ENCODE results near the gene NELFB. TPM values are rescaled to one million over a fixed set of nuclear protein-coding genes. Genes with fewer than 3 reads are reported as not detected.

Gene NELFB
- total and polyA plus RNA-seq, 9 of the 15 experiments (the other 6 are each of a cell fraction or from before 2014, with no cell fraction given): 0.24 to 84.0 (median 29.7) TPM

DNA sequence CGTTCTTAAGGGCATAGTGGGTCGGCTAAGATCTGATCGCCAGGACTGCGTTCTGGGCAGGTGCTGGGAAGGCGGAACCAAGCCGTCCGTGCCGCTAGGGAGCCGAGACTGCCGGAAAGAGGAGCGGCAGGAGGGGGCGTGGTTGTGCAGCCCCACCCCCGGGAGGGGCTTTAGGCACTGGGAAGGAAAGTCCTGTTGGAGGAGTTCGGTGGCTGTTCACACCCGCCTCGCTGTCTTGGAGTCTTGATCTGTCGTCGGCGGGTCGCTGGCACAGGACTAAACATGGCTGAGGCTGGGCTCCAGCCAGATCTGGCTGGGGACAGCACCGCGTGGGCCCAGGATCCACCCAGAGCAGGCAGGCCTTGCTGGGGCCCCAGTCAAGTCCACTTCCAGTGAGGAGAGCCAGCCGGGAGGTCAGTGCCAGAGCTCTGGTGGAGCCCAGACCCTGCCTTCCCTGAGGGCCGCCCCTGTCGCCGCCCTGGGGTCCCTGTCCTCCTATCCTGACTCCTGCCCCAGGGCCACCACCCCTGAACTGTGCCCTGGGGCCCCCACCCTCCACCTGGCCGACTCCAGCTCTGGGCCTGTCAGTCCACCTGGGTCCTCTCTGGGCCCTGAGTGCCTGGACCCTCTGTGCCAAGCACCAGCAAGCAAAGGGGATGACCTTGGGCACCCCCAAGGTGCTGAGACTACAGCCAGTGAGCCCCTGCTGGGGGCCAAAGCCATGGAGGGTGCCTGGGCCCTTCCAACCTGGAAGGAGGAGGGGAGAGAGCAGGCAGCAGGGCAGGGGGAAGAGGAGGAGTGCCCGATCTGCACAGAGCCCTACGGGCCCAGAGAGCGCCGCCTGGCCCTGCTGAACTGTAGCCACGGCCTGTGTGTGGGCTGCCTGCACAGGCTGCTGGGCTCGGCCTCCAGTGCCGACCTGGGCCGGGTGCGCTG is 37.6 kb upstream of the NELFB start (continued):
- TF ChIP-seq, protein P1, sequence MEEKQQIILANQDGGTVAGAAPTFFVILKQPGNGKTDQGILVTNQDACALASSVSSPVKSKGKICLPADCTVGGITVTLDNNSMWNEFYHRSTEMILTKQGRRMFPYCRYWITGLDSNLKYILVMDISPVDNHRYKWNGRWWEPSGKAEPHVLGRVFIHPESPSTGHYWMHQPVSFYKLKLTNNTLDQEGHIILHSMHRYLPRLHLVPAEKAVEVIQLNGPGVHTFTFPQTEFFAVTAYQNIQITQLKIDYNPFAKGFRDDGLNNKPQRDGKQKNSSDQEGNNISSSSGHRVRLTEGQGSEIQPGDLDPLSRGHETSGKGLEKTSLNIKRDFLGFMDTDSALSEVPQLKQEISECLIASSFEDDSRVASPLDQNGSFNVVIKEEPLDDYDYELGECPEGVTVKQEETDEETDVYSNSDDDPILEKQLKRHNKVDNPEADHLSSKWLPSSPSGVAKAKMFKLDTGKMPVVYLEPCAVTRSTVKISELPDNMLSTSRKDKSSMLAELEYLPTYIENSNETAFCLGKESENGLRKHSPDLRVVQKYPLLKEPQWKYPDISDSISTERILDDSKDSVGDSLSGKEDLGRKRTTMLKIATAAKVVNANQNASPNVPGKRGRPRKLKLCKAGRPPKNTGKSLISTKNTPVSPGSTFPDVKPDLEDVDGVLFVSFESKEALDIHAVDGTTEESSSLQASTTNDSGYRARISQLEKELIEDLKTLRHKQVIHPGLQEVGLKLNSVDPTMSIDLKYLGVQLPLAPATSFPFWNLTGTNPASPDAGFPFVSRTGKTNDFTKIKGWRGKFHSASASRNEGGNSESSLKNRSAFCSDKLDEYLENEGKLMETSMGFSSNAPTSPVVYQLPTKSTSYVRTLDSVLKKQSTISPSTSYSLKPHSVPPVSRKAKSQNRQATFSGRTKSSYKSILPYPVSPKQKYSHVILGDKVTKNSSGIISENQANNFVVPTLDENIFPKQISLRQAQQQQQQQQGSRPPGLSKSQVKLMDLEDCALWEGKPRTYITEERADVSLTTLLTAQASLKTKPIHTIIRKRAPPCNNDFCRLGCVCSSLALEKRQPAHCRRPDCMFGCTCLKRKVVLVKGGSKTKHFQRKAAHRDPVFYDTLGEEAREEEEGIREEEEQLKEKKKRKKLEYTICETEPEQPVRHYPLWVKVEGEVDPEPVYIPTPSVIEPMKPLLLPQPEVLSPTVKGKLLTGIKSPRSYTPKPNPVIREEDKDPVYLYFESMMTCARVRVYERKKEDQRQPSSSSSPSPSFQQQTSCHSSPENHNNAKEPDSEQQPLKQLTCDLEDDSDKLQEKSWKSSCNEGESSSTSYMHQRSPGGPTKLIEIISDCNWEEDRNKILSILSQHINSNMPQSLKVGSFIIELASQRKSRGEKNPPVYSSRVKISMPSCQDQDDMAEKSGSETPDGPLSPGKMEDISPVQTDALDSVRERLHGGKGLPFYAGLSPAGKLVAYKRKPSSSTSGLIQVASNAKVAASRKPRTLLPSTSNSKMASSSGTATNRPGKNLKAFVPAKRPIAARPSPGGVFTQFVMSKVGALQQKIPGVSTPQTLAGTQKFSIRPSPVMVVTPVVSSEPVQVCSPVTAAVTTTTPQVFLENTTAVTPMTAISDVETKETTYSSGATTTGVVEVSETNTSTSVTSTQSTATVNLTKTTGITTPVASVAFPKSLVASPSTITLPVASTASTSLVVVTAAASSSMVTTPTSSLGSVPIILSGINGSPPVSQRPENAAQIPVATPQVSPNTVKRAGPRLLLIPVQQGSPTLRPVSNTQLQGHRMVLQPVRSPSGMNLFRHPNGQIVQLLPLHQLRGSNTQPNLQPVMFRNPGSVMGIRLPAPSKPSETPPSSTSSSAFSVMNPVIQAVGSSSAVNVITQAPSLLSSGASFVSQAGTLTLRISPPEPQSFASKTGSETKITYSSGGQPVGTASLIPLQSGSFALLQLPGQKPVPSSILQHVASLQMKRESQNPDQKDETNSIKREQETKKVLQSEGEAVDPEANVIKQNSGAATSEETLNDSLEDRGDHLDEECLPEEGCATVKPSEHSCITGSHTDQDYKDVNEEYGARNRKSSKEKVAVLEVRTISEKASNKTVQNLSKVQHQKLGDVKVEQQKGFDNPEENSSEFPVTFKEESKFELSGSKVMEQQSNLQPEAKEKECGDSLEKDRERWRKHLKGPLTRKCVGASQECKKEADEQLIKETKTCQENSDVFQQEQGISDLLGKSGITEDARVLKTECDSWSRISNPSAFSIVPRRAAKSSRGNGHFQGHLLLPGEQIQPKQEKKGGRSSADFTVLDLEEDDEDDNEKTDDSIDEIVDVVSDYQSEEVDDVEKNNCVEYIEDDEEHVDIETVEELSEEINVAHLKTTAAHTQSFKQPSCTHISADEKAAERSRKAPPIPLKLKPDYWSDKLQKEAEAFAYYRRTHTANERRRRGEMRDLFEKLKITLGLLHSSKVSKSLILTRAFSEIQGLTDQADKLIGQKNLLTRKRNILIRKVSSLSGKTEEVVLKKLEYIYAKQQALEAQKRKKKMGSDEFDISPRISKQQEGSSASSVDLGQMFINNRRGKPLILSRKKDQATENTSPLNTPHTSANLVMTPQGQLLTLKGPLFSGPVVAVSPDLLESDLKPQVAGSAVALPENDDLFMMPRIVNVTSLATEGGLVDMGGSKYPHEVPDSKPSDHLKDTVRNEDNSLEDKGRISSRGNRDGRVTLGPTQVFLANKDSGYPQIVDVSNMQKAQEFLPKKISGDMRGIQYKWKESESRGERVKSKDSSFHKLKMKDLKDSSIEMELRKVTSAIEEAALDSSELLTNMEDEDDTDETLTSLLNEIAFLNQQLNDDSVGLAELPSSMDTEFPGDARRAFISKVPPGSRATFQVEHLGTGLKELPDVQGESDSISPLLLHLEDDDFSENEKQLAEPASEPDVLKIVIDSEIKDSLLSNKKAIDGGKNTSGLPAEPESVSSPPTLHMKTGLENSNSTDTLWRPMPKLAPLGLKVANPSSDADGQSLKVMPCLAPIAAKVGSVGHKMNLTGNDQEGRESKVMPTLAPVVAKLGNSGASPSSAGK (IDR thresholded peaks at IDR 0.05): peak; percentile 44
- TF ChIP-seq HNRNPLL (IDR thresholded peaks at IDR 0.05; ENCODE audit: low read depth, low read length, poor library complexity, severe bottlenecking): peak; percentile 31
- peak; percentile 55; the same call in 1 of the 2 replicates for TF ChIP-seq PHF8 (IDR thresholded peaks at IDR 0.05; ENCODE audit: borderline replicate concordance, low read length)
- TF ChIP-seq WHSC1 (IDR thresholded peaks at IDR 0.05; ENCODE audit: low read length): no peak
- peak; percentile 19; the same call in 1 of the 2 replicates for TF ChIP-seq NCOA1 (IDR thresholded peaks at IDR 0.05; ENCODE audit: low read depth)
- TF ChIP-seq, protein P2, sequence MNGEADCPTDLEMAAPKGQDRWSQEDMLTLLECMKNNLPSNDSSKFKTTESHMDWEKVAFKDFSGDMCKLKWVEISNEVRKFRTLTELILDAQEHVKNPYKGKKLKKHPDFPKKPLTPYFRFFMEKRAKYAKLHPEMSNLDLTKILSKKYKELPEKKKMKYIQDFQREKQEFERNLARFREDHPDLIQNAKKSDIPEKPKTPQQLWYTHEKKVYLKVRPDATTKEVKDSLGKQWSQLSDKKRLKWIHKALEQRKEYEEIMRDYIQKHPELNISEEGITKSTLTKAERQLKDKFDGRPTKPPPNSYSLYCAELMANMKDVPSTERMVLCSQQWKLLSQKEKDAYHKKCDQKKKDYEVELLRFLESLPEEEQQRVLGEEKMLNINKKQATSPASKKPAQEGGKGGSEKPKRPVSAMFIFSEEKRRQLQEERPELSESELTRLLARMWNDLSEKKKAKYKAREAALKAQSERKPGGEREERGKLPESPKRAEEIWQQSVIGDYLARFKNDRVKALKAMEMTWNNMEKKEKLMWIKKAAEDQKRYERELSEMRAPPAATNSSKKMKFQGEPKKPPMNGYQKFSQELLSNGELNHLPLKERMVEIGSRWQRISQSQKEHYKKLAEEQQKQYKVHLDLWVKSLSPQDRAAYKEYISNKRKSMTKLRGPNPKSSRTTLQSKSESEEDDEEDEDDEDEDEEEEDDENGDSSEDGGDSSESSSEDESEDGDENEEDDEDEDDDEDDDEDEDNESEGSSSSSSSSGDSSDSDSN (IDR thresholded peaks at IDR 0.05; ENCODE audit: borderline replicate concordance in 1 of 2, low read depth in 2 of 2, low read length in 2 of 2): peak in 1 of 2 experiments; percentile 60; a peak in 1 of 4 replicates
- TF ChIP-seq ZC3H8 (IDR thresholded peaks at IDR 0.05): no peak
- no peak for TF ChIP-seq HOXB6 (CRISPR knock-in tag; IDR thresholded peaks at IDR 0.05; ENCODE audit: borderline replicate concordance)
- TF ChIP-seq TARDBP (IDR thresholded peaks at IDR 0.05): no peak
- TF ChIP-seq, protein P3, sequence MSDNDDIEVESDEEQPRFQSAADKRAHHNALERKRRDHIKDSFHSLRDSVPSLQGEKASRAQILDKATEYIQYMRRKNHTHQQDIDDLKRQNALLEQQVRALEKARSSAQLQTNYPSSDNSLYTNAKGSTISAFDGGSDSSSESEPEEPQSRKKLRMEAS (CRISPR knock-in tag; IDR thresholded peaks at IDR 0.05): 0 out of 2 replicates have a peak, but pooled peaks have one; percentile 31
- TF ChIP-seq POLR2H (tag; IDR thresholded peaks at IDR 0.05; ENCODE audit: low read depth): no peak
